Esophagus mucosa (tissue), 1 donor: ENCODE data around the gene VHLL. TPM values are rescaled to one million over a fixed set of nuclear protein-coding genes. Genes with fewer than 3 reads are reported as not detected.

Experiments used
- ATAC-seq: fragments of 200-7000 bp; cut with Tn5 transposase; one replicate; pipeline ENCODE4 v1.9.1; 2020
- total RNA-seq: library from RNA; stranded (reverse); gene quantifications from one replicate; pipeline ENCODE4 v1.2.4, GENCODE V29; 2023
- donor health status: DM: yes; HTN: yes; CAD: no.

Gene VHLL
- total RNA-seq, 1 donor from 2014 or later = not detected

GRCh38 chr1:156253634-156254033 lies 45.5 kb downstream of the VHLL start:
- no peak for ATAC-seq

GRCh38 chr1:156251527-156251926 lies 47.6 kb downstream of the VHLL start:
- no peak for ATAC-seq

GRCh38 chr1:156249593-156249992 lies 49.5 kb downstream of the VHLL start:
- no peak for ATAC-seq

Other genes starting within 250 kb of the VHLL start
- gene UBQLN4, start 245.5 kb downstream of the VHLL start, total RNA-seq = 23.0 TPM
- gene LAMTOR2, start 244.5 kb downstream of the VHLL start, total RNA-seq = 62.3 TPM
- gene RAB25, start 238.1 kb downstream of the VHLL start, total RNA-seq = 420 TPM
- 1.7 TPM for gene MEX3A, start 216.8 kb downstream of the VHLL start, total RNA-seq
- gene LMNA, start 184.6 kb downstream of the VHLL start, total RNA-seq = 315 TPM
- 34.6 TPM for gene SEMA4A, start 145.7 kb downstream of the VHLL start, total RNA-seq
- 12.7 TPM for gene SLC25A44, start 105.2 kb downstream of the VHLL start, total RNA-seq
- gene PMF1, start 86.3 kb downstream of the VHLL start, total RNA-seq = 44.3 TPM
- gene BGLAP, start 57.1 kb downstream of the VHLL start, total RNA-seq = 0.28 TPM
- 2.0 TPM for gene PAQR6, start 51.3 kb downstream of the VHLL start, total RNA-seq
- gene SMG5, start 16.5 kb downstream of the VHLL start, total RNA-seq = 38.0 TPM
- gene TMEM79, start 15.0 kb downstream of the VHLL start, total RNA-seq = 110 TPM
- gene GLMP, start 3.6 kb downstream of the VHLL start, total RNA-seq = 22.5 TPM
- 178 TPM for gene CCT3, start 39.0 kb upstream of the VHLL start, total RNA-seq
- 0.80 TPM for gene TSACC, start 39.2 kb upstream of the VHLL start, total RNA-seq
- 1.7 TPM for gene RHBG, start 69.9 kb upstream of the VHLL start, total RNA-seq
- gene MEF2D, start 201.5 kb upstream of the VHLL start, total RNA-seq = 15.0 TPM